Pons (tissue), 1 donor: ENCODE results near the gene SNAP91.
A peak's percentile ranks its signal among the peaks of the same experiment; 100 is the strongest.
"Not testable (repeated sequence)": the region's sequence is repeated elsewhere in the genome, so short reads cannot be mapped to it uniquely, and the experiment has no call there.

Experiments
- DNase-seq: peaks from one replicate; pipeline ENCODE4 v3.0.0-alpha.2; 2016; ENCODE audit warnings: low spot score

SNAP91 gene

GRCh38 chr6:83633149-83633548 is 75.8 kb downstream of the SNAP91 start:
- no peak for DNase-seq

- DNase-seq, result not testable (repeated sequence)
Observed at GRCh38 chr6:83629908-83630307, 79.0 kb downstream of the SNAP91 start.

GRCh38 chr6:83615025-83615999 is 93.6 kb downstream of the SNAP91 start:
- DNase-seq, result peak; percentile 57

- no peak for DNase-seq
Observed at GRCh38 chr6:83613378-83613777, 95.5 kb downstream of the SNAP91 start.

- DNase-seq, result no peak
Observed at GRCh38 chr6:83609248-83609647, 99.7 kb downstream of the SNAP91 start.

GRCh38 chr6:83605517-83605916 is 103.4 kb downstream of the SNAP91 start:
- DNase-seq, result no peak

GRCh38 chr6:83603551-83603950 is 105.3 kb downstream of the SNAP91 start:
- DNase-seq, result no peak

GRCh38 chr6:83601119-83601518 is 107.8 kb downstream of the SNAP91 start:
- no peak for DNase-seq

GRCh38 chr6:83600459-83600858 is 108.4 kb downstream of the SNAP91 start:
- DNase-seq, result no peak

GRCh38 chr6:83597511-83597910 is 111.4 kb downstream of the SNAP91 start:
- DNase-seq, result peak; percentile 55

GRCh38 chr6:83597051-83597450 is 111.8 kb downstream of the SNAP91 start:
- DNase-seq, result peak; percentile 49

GRCh38 chr6:83594941-83595340 is 114.0 kb downstream of the SNAP91 start:
- DNase-seq, result no peak

GRCh38 chr6:83593395-83593785 is 115.5 kb downstream of the SNAP91 start:
- DNase-seq, result no peak

GRCh38 chr6:83592770-83593394 is 116.0 kb downstream of the SNAP91 start:
- DNase-seq, result no peak

- no peak for DNase-seq
Observed at GRCh38 chr6:83590416-83590815, 118.5 kb downstream of the SNAP91 start.

GRCh38 chr6:83589076-83589475 is 119.8 kb downstream of the SNAP91 start:
- no peak for DNase-seq

GRCh38 chr6:83578057-83578456 is 130.8 kb downstream of the SNAP91 start:
- no peak for DNase-seq

GRCh38 chr6:83574783-83575182 is 134.1 kb downstream of the SNAP91 start:
- no peak for DNase-seq

GRCh38 chr6:83571663-83572185 is 137.2 kb downstream of the SNAP91 start:
- not testable (repeated sequence) for DNase-seq

GRCh38 chr6:83558975-83559374 is 149.9 kb downstream of the SNAP91 start:
- DNase-seq, result no peak

GRCh38 chr6:83556871-83557270 is 152.0 kb downstream of the SNAP91 start:
- no peak for DNase-seq

- DNase-seq, result not testable (repeated sequence)
Observed at GRCh38 chr6:83551748-83552147, 157.2 kb downstream of the SNAP91 start.

GRCh38 chr6:83550482-83550881 is 158.4 kb downstream of the SNAP91 start:
- not testable (repeated sequence) for DNase-seq
